NCI-H2196 (cell line): ENCODE results near the gene PTER.

Source experiments
- DNase-seq: peaks from one replicate; lab custom pipeline; 2025; ENCODE audit not compliant: unreplicated experiment; lab: John Stamatoyannopoulos, UW

PTER gene

GRCh38 chr10:16466001-16466400, 29.2 kb downstream of the PTER start:
- no peak for DNase-seq

- DNase-seq: no peak
Measured at GRCh38 chr10:16470747-16471146, 33.9 kb downstream of the PTER start.

GRCh38 chr10:16472828-16473227, 36.0 kb downstream of the PTER start:
- DNase-seq: no peak

GRCh38 chr10:16477757-16478156, 40.9 kb downstream of the PTER start:
- no peak for DNase-seq

GRCh38 chr10:16478801-16479200, 42.0 kb downstream of the PTER start:
- DNase-seq: no peak

GRCh38 chr10:16481052-16481728, 44.4 kb downstream of the PTER start:
- DNase-seq: no peak

GRCh38 chr10:16483241-16483917, 46.6 kb downstream of the PTER start:
- no peak for DNase-seq

- no peak for DNase-seq
Measured at GRCh38 chr10:16490511-16490910, 53.7 kb downstream of the PTER start.

GRCh38 chr10:16491933-16492332, 55.1 kb downstream of the PTER start:
- DNase-seq: no peak

- no peak for DNase-seq
Measured at GRCh38 chr10:16493884-16494536, 57.2 kb downstream of the PTER start.

- no peak for DNase-seq
Measured at GRCh38 chr10:16497911-16498310, 61.1 kb downstream of the PTER start.

- no peak for DNase-seq
Measured at GRCh38 chr10:16505161-16505560, 68.4 kb downstream of the PTER start.

GRCh38 chr10:16509996-16510395, 73.2 kb downstream of the PTER start:
- no peak for DNase-seq

GRCh38 chr10:16510843-16511242, 74.0 kb downstream of the PTER start:
- no peak for DNase-seq

- no peak for DNase-seq
Measured at GRCh38 chr10:16518822-16519221, 82.0 kb downstream of the PTER start.

- no peak for DNase-seq
Measured at GRCh38 chr10:16519250-16519907, 82.6 kb downstream of the PTER start.

- DNase-seq: no peak
Measured at GRCh38 chr10:16519908-16520861, 83.4 kb downstream of the PTER start.

- DNase-seq: no peak
Measured at GRCh38 chr10:16520900-16521299, 84.1 kb downstream of the PTER start.

- no peak for DNase-seq
Measured at GRCh38 chr10:16521311-16522016, 84.7 kb downstream of the PTER start, which contains the start of gene C1QL3. TSS of gene C1QL3 (minus strand) at chr10:16521879. CDS start at chr10:16521065, 814 bp downstream.

GRCh38 chr10:16527452-16527851, 90.6 kb downstream of the PTER start:
- DNase-seq: no peak
